ENCODE results near the gene GP5. TPM values are rescaled to one million over a fixed set of nuclear protein-coding genes. Genes with fewer than 3 reads are reported as not detected.

The GP5 gene
- total RNA-seq, 3 donors from 2014 or later = 0.16 TPM; not detected in 2

GRCh38 chr3:194369522-194370279 is 29.4 kb downstream of the GP5 start, which contains the start of gene LRRC15:
Gene LRRC15, minus strand, starts transcription at chr3:194369743. Its CDS starts 8,700 bp downstream, at chr3:194361043.
- H3K4me3 ChIP-seq = no peak within 1 kb of the TSS
- no peak for DNase-seq (ENCODE audit: low spot score in 2 of 2)
- TF ChIP-seq POLR2A (IDR thresholded peaks at IDR 0.05) = no peak
- no peak for TF ChIP-seq POLR2AphosphoS5 (IDR thresholded peaks at IDR 0.05)
- TF ChIP-seq CTCF (IDR thresholded peaks at IDR 0.05) = no peak
- H3K36me3 ChIP-seq = no peaks in the 10 kb centered on the region
- no peaks in the 10 kb centered on the region for H3K9me3 ChIP-seq
- H3K27me3 ChIP-seq = peaks cover 0 to 11% of the 10 kb centered on the region in 2 donors
- H3K27ac ChIP-seq = no peak within 1 kb of the TSS
- intact Hi-C loops (cut with DNase I; ENCODE audit: low total_unique reads) = no loop called here
- no peaks in the 10 kb centered on the region for H3K4me1 ChIP-seq

- Histone ChIP-seq H3K27me3 (peaks cover 0 to 11% of the 10 kb centered on the region in 2 donors), H3K36me3 (no peaks in the 10 kb centered on the region), H3K4me1 (no peaks in the 10 kb centered on the region), H3K27ac (no peak overlapping the region), H3K4me3 (no peak overlapping the region), H3K9me3 (no peaks in the 10 kb centered on the region)
- intact Hi-C loops (cut with DNase I; ENCODE audit: low total_unique reads) = no loop called here
- no peak for DNase-seq (ENCODE audit: low spot score in 2 of 2)
- TF ChIP-seq CTCF (IDR thresholded peaks at IDR 0.05) (no peak), POLR2AphosphoS5 (IDR thresholded peaks at IDR 0.05) (no peak), POLR2A (IDR thresholded peaks at IDR 0.05) (no peak)
Observed at GRCh38 chr3:194368918-194369317, 30.1 kb downstream of the GP5 start.

GRCh38 chr3:194367992-194368841 is 30.8 kb downstream of the GP5 start:
- H3K4me3 ChIP-seq = no peak overlapping the region
- peaks cover 0 to 11% of the 10 kb centered on the region in 2 donors for H3K27me3 ChIP-seq
- TF ChIP-seq CTCF (IDR thresholded peaks at IDR 0.05) = no peak
- no peak for TF ChIP-seq POLR2AphosphoS5 (IDR thresholded peaks at IDR 0.05)
- TF ChIP-seq POLR2A (IDR thresholded peaks at IDR 0.05) = no peak
- H3K27ac ChIP-seq = no peak overlapping the region
- intact Hi-C loops (cut with DNase I; ENCODE audit: low total_unique reads) = no loop called here
- no peaks in the 10 kb centered on the region for H3K36me3 ChIP-seq
- H3K4me1 ChIP-seq = no peaks in the 10 kb centered on the region
- DNase-seq (ENCODE audit: low spot score in 2 of 2) = no peak
- no peaks in the 10 kb centered on the region for H3K9me3 ChIP-seq

- H3K27me3 ChIP-seq = peaks cover 0 to 11% of the 10 kb centered on the region in 2 donors
- intact Hi-C loops (cut with DNase I; ENCODE audit: low total_unique reads) = no loop called here
- H3K4me1 ChIP-seq = no peaks in the 10 kb centered on the region
Observed at GRCh38 chr3:194365978-194366490, 33.0 kb downstream of the GP5 start.

More at GRCh38 chr3:194365978-194366490, 33.0 kb downstream of the GP5 start:
- H3K4me3 ChIP-seq = no peak overlapping the region
- no peaks in the 10 kb centered on the region for H3K9me3 ChIP-seq
- TF ChIP-seq POLR2A (IDR thresholded peaks at IDR 0.05) = no peak
- TF ChIP-seq POLR2AphosphoS5 (IDR thresholded peaks at IDR 0.05) = no peak
- no peak for TF ChIP-seq CTCF (IDR thresholded peaks at IDR 0.05)
- no peaks in the 10 kb centered on the region for H3K36me3 ChIP-seq
- no peak overlapping the region for H3K27ac ChIP-seq
- DNase-seq (ENCODE audit: low spot score in 2 of 2) = no peak

Data from breast epithelium (tissue), 4 donors.